Stimulated activated CD4-positive, alpha-beta T cell treated with anti-CD3 and anti-CD28 coated beads, Interleukin-15, amount 100 ng/mL, for 48 hours (primary cell): ENCODE results near the gene QKI.
A peak's percentile ranks its signal among the peaks of the same experiment; 100 is the strongest.
"Not testable (repeated sequence)": the region's sequence is repeated elsewhere in the genome, so short reads cannot be mapped to it uniquely, and the experiment has no call there.

Source experiments
- DNase-seq, 2 donors: peaks; one replicate each; pipeline ENCODE4 v3.0.0-alpha.2; 2020; ENCODE audit warnings: low read depth in 2 of 2

Gene QKI

GRCh38 chr6:163414946-163415619, 565 bp downstream of the QKI start:
- no peak for DNase-seq

- peak in 1 of 2 donors; percentile 33 for DNase-seq
Observed at GRCh38 chr6:163415620-163416556, 1.4 kb downstream of the QKI start.

GRCh38 chr6:163416557-163417253, 2.2 kb downstream of the QKI start:
- no peak for DNase-seq

- DNase-seq, result no peak
Observed at GRCh38 chr6:163417595-163417994, 3.1 kb downstream of the QKI start.

GRCh38 chr6:163418311-163419029, 4.0 kb downstream of the QKI start:
- DNase-seq, result no peak

GRCh38 chr6:163419413-163420288, 5.1 kb downstream of the QKI start:
- no peak for DNase-seq

GRCh38 chr6:163420289-163420614, 5.7 kb downstream of the QKI start:
- DNase-seq, result no peak

GRCh38 chr6:163422550-163422949, 8.0 kb downstream of the QKI start:
- no peak for DNase-seq

GRCh38 chr6:163423696-163424095, 9.2 kb downstream of the QKI start:
- DNase-seq, result no peak

GRCh38 chr6:163427498-163428254, 13.2 kb downstream of the QKI start:
- no peak for DNase-seq

GRCh38 chr6:163428373-163428772, 13.9 kb downstream of the QKI start:
- DNase-seq, result no peak

- DNase-seq, result no peak
Observed at GRCh38 chr6:163429858-163430448, 15.4 kb downstream of the QKI start.

- DNase-seq, result no peak
Observed at GRCh38 chr6:163432300-163432699, 17.8 kb downstream of the QKI start.

- not testable (repeated sequence) for DNase-seq
Observed at GRCh38 chr6:163433486-163433885, 19.0 kb downstream of the QKI start.

GRCh38 chr6:163435023-163435422, 20.5 kb downstream of the QKI start:
- DNase-seq, result no peak

- no peak for DNase-seq
Observed at GRCh38 chr6:163436843-163437242, 22.3 kb downstream of the QKI start.

- no peak for DNase-seq
Observed at GRCh38 chr6:163437466-163437865, 22.9 kb downstream of the QKI start.

- DNase-seq, result no peak
Observed at GRCh38 chr6:163438298-163438939, 23.9 kb downstream of the QKI start.

- no peak for DNase-seq
Observed at GRCh38 chr6:163438940-163439335, 24.4 kb downstream of the QKI start.
